GM21723 (cell line): Measurements from ENCODE around the gene PARD3B.
"Not testable (repeated sequence)": the region's sequence is repeated elsewhere in the genome, so short reads cannot be mapped to it uniquely, and the experiment has no call there.

Experiments
- ATAC-seq: cut with Tn5 transposase; IDR thresholded peaks from one replicate; pipeline ENCODE4 v1.9.1; 2021; ENCODE audit warnings: mild to moderate bottlenecking, moderate library complexity; ENCODE audit not compliant: unreplicated experiment

The PARD3B gene

GRCh38 chr2:205218056-205218455 lies 672.8 kb downstream of the PARD3B start:
- ATAC-seq: no peak

GRCh38 chr2:205218816-205219215 lies 673.5 kb downstream of the PARD3B start:
- not testable (repeated sequence) for ATAC-seq

- ATAC-seq: no peak
These were observed 675.3 kb downstream of the PARD3B start for GRCh38 chr2:205220559-205220958.

GRCh38 chr2:205232086-205232485 lies 686.8 kb downstream of the PARD3B start:
- ATAC-seq: no peak

GRCh38 chr2:205235434-205235833 lies 690.2 kb downstream of the PARD3B start:
- ATAC-seq: no peak

DNA sequence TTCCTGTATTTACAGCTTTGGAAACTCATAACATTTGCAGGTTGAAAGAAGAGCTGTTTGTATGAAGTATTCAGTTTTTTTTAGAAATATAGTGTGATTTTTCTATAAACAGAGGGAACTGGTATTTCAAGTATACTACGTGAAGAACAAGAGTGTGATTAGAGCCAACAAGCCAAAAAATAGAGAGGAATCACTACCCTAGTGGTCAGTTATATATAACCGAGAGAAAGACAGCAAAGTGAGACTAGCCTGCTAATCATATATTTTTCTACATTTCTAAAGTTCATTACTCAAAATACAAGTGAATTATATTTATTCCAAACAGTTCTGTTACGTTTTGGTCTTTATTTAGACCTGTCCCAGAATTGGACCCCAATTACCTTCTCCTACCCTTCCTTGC lies 692.2 kb downstream of the PARD3B start:
- ATAC-seq: no peak

DNA sequence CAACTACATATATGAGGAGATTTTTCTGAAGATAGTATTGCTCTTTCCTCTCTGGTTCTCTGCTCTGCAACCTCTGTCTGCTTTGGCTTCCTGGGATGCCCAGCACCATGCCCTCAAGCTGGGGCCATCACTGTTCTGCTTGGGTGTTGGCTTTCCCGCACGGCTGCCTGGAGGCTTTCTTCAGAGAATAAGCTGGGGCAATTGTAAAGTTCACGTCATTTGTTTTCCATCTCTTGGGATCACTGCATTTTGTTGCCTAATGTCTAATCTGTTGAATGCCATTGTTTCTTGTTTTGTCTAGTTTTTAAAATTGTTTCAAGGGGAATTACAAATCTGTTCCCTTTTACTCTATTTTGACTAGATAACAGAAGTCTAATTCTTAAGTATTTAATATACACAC lies 699.7 kb downstream of the PARD3B start:
- no peak for ATAC-seq

DNA sequence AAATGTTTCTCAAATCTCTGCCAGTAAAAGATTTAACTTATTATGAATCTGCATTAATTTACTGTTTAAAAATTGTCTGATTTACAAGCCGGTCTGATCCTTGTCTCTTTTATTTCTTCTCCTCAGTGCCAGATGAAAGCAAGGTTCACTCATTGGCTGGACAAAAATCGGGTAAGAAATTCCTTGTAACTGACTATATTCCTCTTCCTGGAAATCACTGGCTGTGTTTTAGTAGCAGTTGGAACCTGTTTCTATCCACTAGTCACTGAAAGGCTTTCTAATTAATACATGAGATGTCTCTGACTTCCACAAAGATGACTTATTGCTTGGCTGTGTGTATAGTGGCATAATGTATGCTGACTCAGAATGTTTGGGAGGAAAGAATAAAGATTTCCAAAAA lies 700.4 kb downstream of the PARD3B start:
- ATAC-seq: no peak

GRCh38 chr2:205259121-205259520 lies 713.8 kb downstream of the PARD3B start:
- no peak for ATAC-seq

DNA sequence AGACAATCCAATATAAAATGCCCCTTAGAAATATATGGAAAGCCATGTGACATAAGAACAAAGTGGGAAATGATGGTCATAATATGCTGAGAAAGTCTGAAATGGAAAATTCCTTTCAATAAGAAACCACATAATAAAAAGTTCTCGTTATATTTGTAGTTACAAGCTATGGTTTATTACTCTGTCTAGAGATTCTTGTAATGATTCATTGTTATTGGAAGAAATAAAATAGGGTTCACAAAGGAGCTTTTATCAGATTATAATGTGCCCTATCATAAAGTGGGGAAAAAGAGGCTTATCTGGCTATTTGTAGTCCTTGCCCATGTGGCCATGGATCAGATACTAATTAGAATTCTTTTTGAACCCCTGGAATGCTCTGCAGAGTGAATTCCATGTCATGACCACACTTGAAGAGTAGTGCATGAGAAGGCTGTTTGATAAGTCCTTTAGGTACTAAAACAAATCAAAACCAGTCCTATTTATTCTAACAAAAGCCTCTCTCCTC lies 716.3 kb downstream of the PARD3B start:
- no peak for ATAC-seq

DNA sequence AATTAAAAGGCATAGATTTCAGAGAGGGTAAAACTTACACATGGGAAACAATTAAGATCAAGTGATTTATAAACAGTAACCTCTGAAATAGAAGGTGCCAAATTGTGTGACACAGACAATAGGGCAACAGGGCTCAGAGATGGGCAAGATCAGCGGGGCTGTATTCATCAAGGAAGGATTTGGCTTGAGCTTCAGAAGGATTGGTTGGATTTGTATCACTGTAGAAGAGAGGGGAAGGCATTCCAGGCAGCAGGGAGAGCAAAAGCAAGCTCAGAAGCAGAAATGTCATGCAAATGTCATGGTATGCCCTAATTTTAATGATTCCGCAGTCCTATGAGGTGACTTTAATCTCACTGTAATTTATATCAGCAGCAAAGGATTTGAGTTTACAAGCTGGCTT lies 722.0 kb downstream of the PARD3B start:
- ATAC-seq: no peak

GRCh38 chr2:205270689-205271088 lies 725.4 kb downstream of the PARD3B start:
- no peak for ATAC-seq

DNA sequence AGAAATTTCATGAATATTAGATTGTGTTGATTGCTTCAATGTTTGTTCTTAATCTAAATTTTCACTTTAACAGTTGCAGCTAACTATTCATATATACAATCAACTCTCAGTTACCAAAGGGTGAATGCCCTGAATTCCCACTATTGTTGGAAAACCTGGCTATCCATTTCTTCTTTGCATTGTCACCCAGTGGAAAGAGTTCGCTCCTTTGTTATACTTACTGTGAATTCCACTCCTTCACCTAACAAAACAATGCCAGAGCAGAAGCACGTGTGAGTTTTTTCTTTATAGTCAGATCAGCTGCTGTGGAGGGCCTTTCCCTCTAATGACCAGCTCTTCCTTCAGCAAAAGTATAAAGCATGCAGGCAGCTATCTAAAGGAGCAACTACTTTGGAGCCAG lies 727.9 kb downstream of the PARD3B start:
- ATAC-seq: no peak

DNA sequence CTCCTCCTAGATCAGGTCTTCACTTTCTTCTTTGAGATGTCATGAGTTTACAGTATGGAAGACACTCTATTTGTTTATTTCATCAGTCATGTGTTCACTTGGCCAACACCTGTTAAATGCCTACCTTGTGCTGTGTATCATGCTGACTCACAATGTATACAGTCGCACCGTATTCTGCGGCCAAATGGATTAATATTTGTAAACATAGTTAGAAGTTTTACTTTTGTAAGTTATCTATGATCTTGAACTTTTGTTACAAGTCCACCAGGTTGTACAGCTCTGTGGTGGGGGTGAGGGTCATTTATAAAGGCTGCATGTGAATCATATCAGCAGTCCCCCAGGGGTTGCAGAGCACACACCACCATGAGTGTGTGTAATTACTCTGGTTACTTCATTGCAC lies 728.4 kb downstream of the PARD3B start:
- no peak for ATAC-seq

DNA sequence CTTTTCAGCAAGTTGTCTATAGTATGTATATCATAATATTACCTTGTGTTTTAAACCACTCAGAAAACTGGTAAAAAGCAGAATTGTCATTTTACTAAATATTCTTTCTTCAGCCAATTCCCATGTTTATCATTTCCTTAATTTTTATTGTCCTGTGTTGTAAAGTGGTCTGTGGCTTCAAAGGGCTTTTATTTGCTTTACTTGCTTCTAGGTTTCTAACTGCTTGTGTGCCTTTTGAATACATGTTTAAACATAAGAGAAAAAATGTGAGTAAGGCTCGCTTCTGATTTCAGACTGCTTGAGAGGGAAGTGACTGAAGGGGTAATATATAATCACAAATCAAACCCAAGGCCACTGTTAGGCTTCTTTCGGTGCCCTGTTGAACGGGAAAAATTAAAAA lies 729.5 kb downstream of the PARD3B start:
- ATAC-seq: no peak

DNA sequence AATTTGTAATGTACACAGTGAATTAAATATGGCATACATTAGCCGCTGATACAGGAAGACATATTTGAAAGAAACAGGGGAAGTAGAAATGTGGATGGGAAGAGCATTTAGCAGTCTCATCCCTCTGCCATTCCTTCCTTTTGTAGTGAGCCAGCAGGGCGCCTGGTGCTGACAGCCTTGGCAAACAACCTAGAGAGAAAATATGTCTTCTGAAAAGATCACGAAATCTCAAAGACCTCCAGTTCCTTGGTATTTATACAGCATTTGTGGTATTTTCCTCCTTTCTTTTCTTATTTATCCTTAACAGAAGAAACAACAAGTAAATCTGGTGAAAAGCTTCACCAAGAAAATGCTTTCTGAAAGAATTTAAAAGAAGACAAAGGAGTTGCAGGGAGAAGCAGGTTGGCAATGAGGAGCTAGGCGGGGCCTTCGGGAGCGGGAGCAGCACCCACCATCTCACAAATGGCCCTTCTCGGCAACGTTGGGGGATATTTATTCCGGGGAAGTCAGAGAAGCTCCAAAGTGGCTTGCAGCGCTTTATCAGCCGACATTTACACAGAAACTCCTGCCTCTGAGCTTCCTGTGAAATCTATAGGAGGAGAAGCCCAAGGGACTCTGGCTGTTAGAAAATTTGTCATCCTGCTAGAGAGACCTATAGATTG lies 731.0 kb downstream of the PARD3B start:
- no peak for ATAC-seq

DNA sequence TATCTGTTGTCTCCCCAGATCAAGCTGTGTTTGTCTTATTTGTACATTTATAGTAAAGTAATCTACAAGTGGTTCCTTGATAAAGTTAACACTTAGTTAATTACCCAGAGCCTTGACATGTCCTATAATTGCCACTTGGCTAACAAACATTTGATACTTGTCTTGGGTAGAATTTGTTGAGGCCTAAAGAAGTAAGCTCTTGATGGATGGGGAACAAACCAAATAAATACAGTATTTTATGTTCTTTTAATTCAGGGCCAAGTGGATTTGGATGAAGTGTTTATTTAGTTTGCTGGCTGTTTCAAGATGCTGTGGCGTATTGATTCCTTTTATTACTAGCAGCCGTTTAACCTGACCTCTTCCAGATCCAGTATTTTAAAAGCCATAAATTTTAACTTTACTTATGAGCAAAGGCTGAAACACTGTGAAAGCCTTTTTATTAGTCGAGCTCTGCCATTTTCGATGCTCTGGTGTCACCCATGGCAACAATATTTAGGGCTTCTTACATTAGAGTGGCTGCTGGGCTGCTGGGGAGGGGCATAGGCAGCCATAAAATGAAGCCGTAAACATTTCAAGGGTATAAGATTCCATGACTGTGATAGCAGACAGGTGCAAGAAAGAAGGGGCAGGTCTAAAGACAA lies 735.4 kb downstream of the PARD3B start:
- ATAC-seq: no peak

DNA sequence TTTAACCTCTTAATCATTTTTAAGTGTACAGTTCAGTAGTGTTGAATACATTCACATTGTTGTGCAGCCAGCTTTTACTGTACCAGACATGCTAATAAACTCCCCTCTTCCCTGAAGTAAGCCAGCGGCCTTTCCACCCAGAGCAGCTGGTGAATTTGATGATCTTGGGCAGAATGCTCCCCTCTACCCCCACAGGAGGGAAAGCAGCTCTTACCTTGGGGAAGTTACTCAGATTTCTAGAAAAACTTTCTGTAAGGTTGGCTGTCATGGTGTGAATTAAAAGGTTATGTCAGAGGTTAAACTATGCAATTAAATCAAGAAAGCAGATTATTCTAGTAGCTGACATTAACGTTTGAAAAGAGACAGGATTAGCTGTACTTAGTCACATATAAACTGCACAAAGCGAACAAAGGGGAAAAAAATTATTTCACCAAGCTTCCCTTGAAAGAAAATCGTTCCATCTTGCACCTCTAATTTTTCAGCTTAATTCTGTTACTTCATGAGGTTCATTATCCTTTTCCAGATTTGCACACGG lies 738.5 kb downstream of the PARD3B start:
- no peak for ATAC-seq

- no peak for ATAC-seq
These were observed 739.1 kb downstream of the PARD3B start for GRCh38 chr2:205284334-205284733.

GRCh38 chr2:205287316-205287715 lies 742.0 kb downstream of the PARD3B start:
- no peak for ATAC-seq

DNA sequence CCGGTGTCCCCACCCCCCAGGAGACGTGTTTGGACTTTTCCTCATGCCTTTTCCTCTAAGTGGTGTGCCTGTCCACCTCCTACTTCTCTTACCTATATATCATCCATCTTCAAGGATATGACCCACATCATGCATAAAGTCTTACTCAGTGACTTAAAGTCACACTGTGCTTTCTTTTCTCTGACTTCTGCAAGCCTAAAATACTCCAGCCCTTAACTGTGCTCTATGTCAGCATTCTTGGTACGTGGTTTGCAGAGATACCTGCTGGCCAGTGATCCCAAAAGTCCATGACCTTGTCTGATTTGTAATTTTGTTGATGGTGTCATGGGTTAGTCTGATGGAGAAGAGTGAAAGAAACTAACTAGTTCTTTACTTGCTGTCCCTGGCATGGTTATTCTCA lies 743.4 kb downstream of the PARD3B start:
- ATAC-seq: no peak

- ATAC-seq: no peak
These were observed 745.0 kb downstream of the PARD3B start for GRCh38 chr2:205290299-205290698.
